NCI-H82 treated with DMSO at 0.1 percent for 48 hours (cell line): Measurements from ENCODE around the gene LRRC49.
"Not testable (repeated sequence)": the region's sequence is repeated elsewhere in the genome, so short reads cannot be mapped to it uniquely, and the experiment has no call there.

ENCODE experiments used
- DNase-seq: peaks from one replicate; lab custom pipeline; 2025; ENCODE audit not compliant: unreplicated experiment; lab: John Stamatoyannopoulos, UW

The LRRC49 gene

GRCh38 chr15:70974004-70974832 is 81.6 kb downstream of the LRRC49 start:
- DNase-seq, result no peak

GRCh38 chr15:70976851-70977250 is 84.2 kb downstream of the LRRC49 start:
- no peak for DNase-seq

GRCh38 chr15:70995383-70995970 is 102.9 kb downstream of the LRRC49 start:
- no peak for DNase-seq

GRCh38 chr15:70998319-70998718 is 105.7 kb downstream of the LRRC49 start:
- no peak for DNase-seq

DNA sequence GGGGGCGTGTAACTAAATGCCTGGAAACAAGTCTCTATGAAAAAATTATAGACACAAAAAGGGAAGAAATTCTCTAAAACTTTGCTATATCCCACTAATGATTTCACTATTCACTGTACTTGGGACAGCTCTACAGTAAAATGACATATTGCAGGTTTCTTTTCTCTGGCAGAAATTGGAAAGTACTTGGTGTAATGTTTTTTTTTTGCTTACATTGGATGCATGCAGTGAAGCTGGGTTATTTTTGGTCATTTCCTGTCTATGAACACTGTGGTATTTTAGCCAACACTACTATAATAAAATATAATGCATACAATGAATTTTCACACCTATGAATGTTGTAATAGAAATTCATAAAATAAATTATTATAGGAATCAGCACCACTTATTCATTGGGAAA is 109.7 kb downstream of the LRRC49 start:
- DNase-seq, result no peak

DNA sequence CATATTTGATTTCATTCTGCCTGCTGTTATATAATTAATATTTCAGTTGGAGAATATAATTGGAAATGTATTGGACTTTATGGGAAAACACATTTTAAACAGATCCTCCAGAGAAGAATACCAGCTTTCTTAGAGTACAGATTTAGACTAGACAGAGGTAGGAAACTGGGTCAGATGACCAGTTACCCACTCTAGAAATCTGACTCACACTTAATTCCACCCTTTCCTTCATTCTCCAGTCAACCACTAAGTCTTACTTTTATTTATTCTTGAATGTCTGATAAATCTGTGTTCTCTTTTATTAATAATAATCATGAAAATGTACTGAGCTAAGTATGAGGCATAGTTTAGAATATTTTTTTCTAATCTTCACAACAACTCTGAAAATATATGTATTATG is 110.7 kb downstream of the LRRC49 start:
- DNase-seq, result no peak

DNA sequence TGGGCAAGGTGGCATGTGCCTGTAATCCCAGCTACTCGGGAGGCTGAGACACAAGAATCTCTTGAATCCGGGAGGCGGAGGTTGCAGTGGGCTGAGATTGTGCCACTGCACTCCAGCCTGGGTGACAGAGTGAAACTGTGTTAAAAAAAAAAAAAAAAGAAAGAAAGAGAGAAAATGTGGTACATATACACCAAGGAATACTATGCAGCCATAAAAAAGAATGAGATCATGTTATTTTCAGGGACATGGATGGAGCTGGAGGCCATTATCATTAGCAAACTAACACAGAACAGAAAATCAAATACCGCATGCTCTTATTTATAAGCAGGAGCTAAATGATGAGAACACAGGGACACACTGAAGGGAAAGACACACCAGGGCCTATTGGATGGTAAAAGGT is 111.9 kb downstream of the LRRC49 start:
- DNase-seq, result not testable (repeated sequence)

DNA sequence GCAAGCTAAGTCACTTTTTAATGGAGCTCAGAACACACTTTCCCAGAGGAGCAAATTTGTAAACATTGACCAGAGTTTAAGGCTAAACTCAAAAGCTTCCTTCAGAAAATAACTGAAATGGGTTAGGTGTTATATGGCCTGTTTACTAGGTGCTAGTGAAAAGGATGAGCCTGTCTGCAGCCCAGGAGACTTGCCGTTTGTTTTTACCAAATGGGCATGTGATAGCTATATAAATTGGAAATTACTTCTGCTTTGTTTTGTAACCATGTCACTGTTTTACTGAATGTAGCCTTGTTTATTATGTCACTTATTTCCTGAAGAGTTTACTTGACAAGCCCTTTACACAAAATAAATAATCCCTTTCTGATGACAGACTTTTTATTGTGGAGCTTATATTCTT is 113.3 kb downstream of the LRRC49 start:
- no peak for DNase-seq

- DNase-seq, result no peak
These were observed 115.7 kb downstream of the LRRC49 start for GRCh38 chr15:71008250-71008870.

GRCh38 chr15:71010472-71010871 is 117.8 kb downstream of the LRRC49 start:
- DNase-seq, result no peak

GRCh38 chr15:71010997-71011396 is 118.4 kb downstream of the LRRC49 start:
- no peak for DNase-seq

DNA sequence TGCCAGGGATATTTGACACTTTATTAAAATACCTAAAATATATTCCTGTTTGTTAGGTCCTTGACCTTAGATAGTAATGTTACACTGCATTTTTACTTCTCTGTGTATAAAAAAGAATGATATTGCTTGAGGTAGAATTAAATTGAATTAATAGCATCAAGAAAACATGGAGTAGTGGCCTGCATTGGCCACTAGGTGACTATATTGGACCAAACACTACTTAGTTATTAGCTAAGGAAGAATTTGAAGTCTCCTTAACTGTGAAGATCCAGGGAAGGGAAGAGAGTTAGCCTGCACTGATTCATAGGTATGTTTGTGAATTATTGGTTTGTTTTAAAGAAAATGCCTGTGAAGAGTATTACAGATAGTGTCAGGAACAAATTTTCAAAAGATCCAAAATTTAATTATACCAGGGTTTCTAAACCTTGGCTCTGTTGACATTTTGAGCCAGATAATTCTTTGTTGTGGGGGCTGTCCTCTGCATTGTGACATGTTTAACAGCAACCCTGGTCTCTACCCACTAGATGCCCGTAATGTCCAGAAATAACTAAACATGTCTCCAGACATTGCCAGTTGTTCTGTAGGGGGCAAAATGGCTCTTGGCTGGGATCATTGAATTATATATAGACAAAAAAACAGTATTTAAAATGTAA is 119.0 kb downstream of the LRRC49 start:
- DNase-seq, result peak; percentile 37

DNA sequence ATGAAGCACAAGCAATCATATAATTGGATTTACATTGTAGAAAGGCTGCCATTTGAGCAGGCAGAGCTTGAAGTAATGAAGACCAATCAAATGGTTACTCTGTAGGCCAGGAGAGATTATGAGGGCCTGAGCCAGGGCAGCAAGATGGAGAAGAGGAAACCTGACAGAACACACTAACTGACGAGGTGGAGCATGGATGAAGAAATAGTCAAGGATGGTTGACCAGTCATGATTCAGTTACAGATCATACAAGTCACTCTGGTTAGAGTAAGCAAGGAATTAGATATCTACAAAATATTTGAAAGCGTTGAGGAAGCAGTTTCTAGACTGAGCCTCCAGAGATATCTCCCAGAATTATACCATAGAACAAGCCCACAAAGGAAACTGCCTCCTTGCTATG is 120.8 kb downstream of the LRRC49 start:
- no peak for DNase-seq

DNA sequence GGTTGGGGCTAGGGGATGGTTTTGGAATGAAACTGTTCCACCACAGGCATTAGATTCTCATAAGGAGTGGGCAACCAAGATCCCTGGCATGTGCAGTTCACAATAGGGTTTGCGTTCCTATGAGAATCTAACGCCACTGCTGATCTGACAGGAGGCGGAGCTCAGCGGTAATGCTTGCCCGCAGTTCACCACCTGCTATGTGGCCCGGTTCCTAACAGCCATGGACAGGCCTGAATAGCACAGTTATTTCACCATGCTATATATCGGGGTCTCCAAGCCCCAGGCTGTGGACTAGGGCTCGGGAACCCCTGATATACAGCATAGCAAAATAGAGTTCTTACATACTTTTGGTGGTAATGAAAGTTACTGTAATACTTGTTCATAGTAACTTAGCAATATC is 122.7 kb downstream of the LRRC49 start:
- no peak for DNase-seq

DNA sequence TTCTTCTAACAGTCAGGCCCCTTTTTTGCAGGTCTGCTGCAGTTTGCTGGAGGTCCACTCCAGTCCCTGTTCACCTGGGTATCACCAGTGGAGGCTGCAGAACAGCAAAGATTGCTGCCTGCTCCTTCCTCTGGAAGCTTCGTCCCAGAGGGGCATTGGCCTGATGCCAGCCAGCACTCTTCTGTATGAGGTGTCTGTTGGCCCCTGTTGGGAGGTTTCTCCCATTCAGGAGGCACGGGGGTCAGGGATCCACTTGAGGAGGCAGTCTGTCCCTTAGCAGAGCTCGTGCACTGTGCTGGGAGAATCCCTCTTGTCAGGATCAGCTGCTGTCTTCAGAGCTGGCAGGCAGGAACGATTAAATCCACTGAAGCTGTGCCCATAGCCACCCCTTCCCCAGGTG is 138.6 kb downstream of the LRRC49 start:
- not testable (repeated sequence) for DNase-seq

DNA sequence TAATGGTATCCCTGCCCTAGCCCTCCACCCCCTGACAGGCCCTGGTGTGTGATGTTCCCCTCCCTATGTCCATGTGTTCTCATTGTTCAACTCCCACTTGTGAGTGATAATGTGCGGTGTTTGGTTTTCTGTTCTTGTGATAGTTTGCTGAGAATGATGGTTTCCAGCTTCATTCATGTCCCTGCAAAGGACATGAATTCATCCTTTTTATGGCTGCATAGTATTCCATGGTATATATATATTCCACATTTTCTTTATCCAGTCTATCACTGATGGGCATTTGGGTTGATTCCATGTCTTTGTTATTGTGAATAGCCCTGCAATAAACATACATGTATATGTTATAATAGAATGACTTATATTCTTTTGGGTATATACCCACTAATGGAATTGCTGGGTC is 142.9 kb downstream of the LRRC49 start:
- not testable (repeated sequence) for DNase-seq

DNA sequence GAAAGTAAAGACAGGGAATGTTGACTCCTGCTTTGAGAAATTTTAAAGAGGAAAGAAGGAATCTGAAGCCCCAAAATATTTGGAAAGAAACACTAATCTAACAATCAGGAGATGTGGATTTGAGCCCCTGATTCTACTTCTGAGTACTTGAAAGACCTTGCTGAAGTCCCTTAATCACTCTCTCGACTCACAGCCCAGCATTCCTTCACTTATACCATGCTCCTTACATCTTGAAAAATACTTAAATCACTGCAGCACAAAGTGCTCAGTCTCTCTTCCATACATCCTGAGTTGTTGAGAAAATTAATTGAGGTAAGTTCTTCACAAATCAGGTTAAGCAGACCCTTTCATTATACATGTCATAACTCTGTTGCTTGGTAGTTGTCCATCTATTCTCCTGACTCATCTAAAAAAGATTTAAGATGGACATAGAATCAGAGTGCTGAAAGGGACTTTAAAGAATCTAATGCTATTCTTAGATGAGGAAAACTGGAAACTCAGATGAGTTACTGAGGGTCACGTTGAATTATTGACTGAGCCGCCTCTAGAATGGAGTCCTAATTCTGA is 149.8 kb downstream of the LRRC49 start:
- DNase-seq, result no peak

- no peak for DNase-seq
These were observed 150.7 kb downstream of the LRRC49 start for GRCh38 chr15:71043373-71043772.

- DNase-seq, result no peak
These were observed 151.4 kb downstream of the LRRC49 start for GRCh38 chr15:71044006-71044405.

DNA sequence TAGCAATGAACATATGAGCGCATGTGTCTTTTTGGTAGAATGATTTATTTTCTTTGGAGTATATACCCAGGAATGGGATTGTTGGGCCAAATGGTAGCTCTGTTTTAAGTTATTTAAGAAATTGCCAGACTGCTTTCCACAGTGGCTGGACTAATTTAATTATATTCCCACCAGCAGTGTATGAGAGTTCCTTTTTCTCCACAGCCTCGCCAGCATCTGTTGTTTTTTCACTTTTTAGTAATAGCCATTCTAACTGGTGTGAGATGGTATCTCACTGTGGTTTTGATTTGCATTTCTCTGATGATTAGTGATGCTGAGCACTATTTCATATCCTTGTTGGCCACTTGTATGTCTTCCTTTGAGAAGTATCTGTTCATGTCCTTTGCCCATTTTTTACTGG is 153.5 kb downstream of the LRRC49 start:
- DNase-seq, result not testable (repeated sequence)

GRCh38 chr15:71048913-71049675 is 156.5 kb downstream of the LRRC49 start:
- no peak for DNase-seq
